Smooth muscle cell (in vitro differentiated cells): ENCODE measurements around the gene ATG10. TPM values are rescaled to one million over a fixed set of nuclear protein-coding genes. Genes with fewer than 3 reads are reported as not detected.

Experiments
- DNase-seq: peaks from one replicate; lab custom pipeline; 2025; ENCODE audit not compliant: unreplicated experiment; lab: John Stamatoyannopoulos, UW
- H2AFZ ChIP-seq: fragments of 200-600 bp; sonication (generic); 2 replicates; pipeline ENCODE4 v1.6.0; 2016; ENCODE audit warnings: antibody characterized with exemption, low read depth, mild to moderate bottlenecking
- H3F3A ChIP-seq: fragments of 200-600 bp; sonication (generic); 2 replicates; pipeline ENCODE4 v1.6.0; 2017; ENCODE audit warnings: antibody characterized with exemption, low read depth
- H3K27ac ChIP-seq: fragments of 200-600 bp; sonication (generic); 2 replicates; pipeline ENCODE4 v1.5.1; 2016; ENCODE audit warnings: low read depth, mild to moderate bottlenecking
- H3K27me3 ChIP-seq: fragments of 200-600 bp; sonication (generic); 2 replicates; pipeline ENCODE4 v1.6.1; 2016; ENCODE audit warnings: low read depth, mild to moderate bottlenecking
- H3K36me3 ChIP-seq: fragments of 200-600 bp; sonication (generic); 2 replicates; pipeline ENCODE4 v1.5.1; 2016; ENCODE audit warnings: low read depth
- H3K4me1 ChIP-seq: fragments of 200-600 bp; sonication (generic); 2 replicates; pipeline ENCODE4 v1.5.1; 2016; ENCODE audit warnings: low read depth
- H3K4me2 ChIP-seq: fragments of 200-600 bp; sonication (generic); 2 replicates; pipeline ENCODE4 v1.6.0; 2016; ENCODE audit warnings: mild to moderate bottlenecking
- H3K4me3 ChIP-seq: fragments of 200-600 bp; sonication (generic); 2 replicates; pipeline ENCODE4 v1.5.1; 2016; ENCODE audit warnings: mild to moderate bottlenecking
- H3K79me2 ChIP-seq: fragments of 200-600 bp; sonication (generic); 2 replicates; pipeline ENCODE4 v1.6.0; 2016; ENCODE audit warnings: low read depth, mild to moderate bottlenecking
- H3K9ac ChIP-seq: fragments of 200-600 bp; sonication (generic); 2 replicates; pipeline ENCODE4 v1.6.0; 2016; ENCODE audit warnings: low read depth
- H3K9me3 ChIP-seq: fragments of 200-600 bp; sonication (generic); replicated peaks from 2 replicates; pipeline ENCODE4 v1.5.1; 2016; ENCODE audit warnings: low read depth
- H4K20me1 ChIP-seq: fragments of 200-600 bp; sonication (generic); 2 replicates; pipeline ENCODE4 v1.6.0; 2016; ENCODE audit warnings: low read depth
- CTCF ChIP-seq: fragments of 200-600 bp; sonication (generic); IDR thresholded peaks from 2 replicates; pipeline ENCODE4 v1.5.1; 2017; ENCODE audit warnings: borderline replicate concordance, mild to moderate bottlenecking, antibody characterized with exemption; ENCODE audit not compliant: insufficient read depth, poor library complexity, severe bottlenecking
- WGBS: methylation state at CpG from one replicate; pipeline ENCODE4 v1.1.7; 2016; ENCODE audit warnings: low lambda C conversion rate; 5-methylcytosine and 5-hydroxymethylcytosine counted together
- polyA plus RNA-seq: library from polyadenylated mRNA; unstranded; fragments of >200 nt; fragmentation: Nextera tagmentation; extraction: Ambion mirVana; gene quantifications from 2 replicates; pipeline ENCODE4 v1.2.1, GENCODE V29; 2016
- total RNA-seq: library from RNA; depleted of rRNA; stranded (reverse); fragments of >200 nt; gene quantifications from 2 replicates; pipeline ENCODE4 v1.2.3, GENCODE V29; 2014

The ATG10 gene
- total and polyA plus RNA-seq, 2 experiments from 2014 or later = 7.2 to 12.5 TPM

GRCh38 chr5:82115858-82116257 is 144.0 kb downstream of the ATG10 start:
- TF ChIP-seq CTCF = no peak
- H3F3A ChIP-seq = no peaks in the 10 kb centered on the region
- H3K4me1 ChIP-seq = no peaks in the 10 kb centered on the region
- no peak for DNase-seq
- no peak overlapping the region for H2AFZ ChIP-seq
- no peaks in the 10 kb centered on the region for H3K9me3 ChIP-seq
- no peak overlapping the region for H3K27ac ChIP-seq
- H3K36me3 ChIP-seq = no peaks in the 10 kb centered on the region
- H3K79me2 ChIP-seq = no peaks in the 10 kb centered on the region
- H3K4me2 ChIP-seq = no peak overlapping the region
- no peaks in the 10 kb centered on the region for H4K20me1 ChIP-seq
- 100% methylated on average over 1 of the region's 1 CpG for WGBS
- no peaks in the 10 kb centered on the region for H3K27me3 ChIP-seq
- no peak overlapping the region for H3K4me3 ChIP-seq
- no peak overlapping the region for H3K9ac ChIP-seq

- no peak for DNase-seq
- Histone ChIP-seq H3K9ac (no peak overlapping the region), H3K4me2 (no peak overlapping the region), H3K79me2 (no peaks in the 10 kb centered on the region), H2AFZ (no peak overlapping the region), H3K27ac (no peak overlapping the region), H4K20me1 (no peaks in the 10 kb centered on the region), H3K27me3 (no peaks in the 10 kb centered on the region), H3K4me1 (no peaks in the 10 kb centered on the region), H3K9me3 (no peaks in the 10 kb centered on the region), H3F3A (no peaks in the 10 kb centered on the region), H3K36me3 (no peaks in the 10 kb centered on the region), H3K4me3 (no peak overlapping the region)
- no peak for TF ChIP-seq CTCF
- 92% methylated on average over 4 of the region's 4 CpGs for WGBS
These were observed 148.1 kb downstream of the ATG10 start for GRCh38 chr5:82119889-82120288.

GRCh38 chr5:82129723-82130285 is 158.0 kb downstream of the ATG10 start:
- DNase-seq = no peak
- WGBS = 82% methylated on average over 13 of the region's 13 CpGs
- Histone ChIP-seq H3K9me3 (peaks cover 2% of the 10 kb centered on the region), H3K79me2 (no peaks in the 10 kb centered on the region), H3K27ac (no peak overlapping the region), H3K27me3 (no peaks in the 10 kb centered on the region), H4K20me1 (no peaks in the 10 kb centered on the region), H3K4me1 (no peaks in the 10 kb centered on the region), H2AFZ (no peak overlapping the region), H3K4me3 (no peak overlapping the region), H3K36me3 (no peaks in the 10 kb centered on the region), H3K4me2 (no peak overlapping the region), H3K9ac (no peak overlapping the region), H3F3A (no peaks in the 10 kb centered on the region)
- no peak for TF ChIP-seq CTCF

GRCh38 chr5:82130602-82131001 is 158.8 kb downstream of the ATG10 start:
- TF ChIP-seq CTCF = no peak
- Histone ChIP-seq H3K4me3 (no peak overlapping the region), H3K9me3 (peaks cover 2% of the 10 kb centered on the region), H3K27me3 (no peaks in the 10 kb centered on the region), H3K36me3 (no peaks in the 10 kb centered on the region), H3K4me2 (no peak overlapping the region), H3K79me2 (no peaks in the 10 kb centered on the region), H3F3A (no peaks in the 10 kb centered on the region), H3K4me1 (no peaks in the 10 kb centered on the region), H3K9ac (no peak overlapping the region), H2AFZ (no peak overlapping the region), H4K20me1 (no peaks in the 10 kb centered on the region), H3K27ac (no peak overlapping the region)
- WGBS = 88% methylated on average over 6 of the region's 6 CpGs
- no peak for DNase-seq
